Natural killer cell (primary cell): ENCODE measurements around the gene SATB2. TPM values are rescaled to one million over a fixed set of nuclear protein-coding genes. Genes with fewer than 3 reads are reported as not detected.

Source experiments
- ATAC-seq, 3 donors: fragments of 150-1000 bp in 2 of 3; fragments of 200-7000 bp in 1 of 3; cut with Tn5 transposase; 1 replicate in 1 of 3; 2 replicates in 2 of 3; pipeline ENCODE4 v1.10.0; 2021; ENCODE audit warnings: mild to moderate bottlenecking in 2 of 3, moderate library complexity in 2 of 3
- DNase-seq, 2 donors: peaks; one replicate each; pipeline versions ENCODE4 v3.0.0 to v3.0.0-alpha.2; 2013 to 2021; ENCODE audit warnings: mixed read lengths in 1 of 2
- H3K27ac ChIP-seq: one replicate; pipeline ENCODE4 v1.5.1; 2013; ENCODE audit warnings: mild to moderate bottlenecking, low read length
- H3K27me3 ChIP-seq: one replicate; pipeline ENCODE4 v1.6.1; 2013; ENCODE audit warnings: low read length; ENCODE audit not compliant: control insufficient read depth, insufficient read depth
- H3K36me3 ChIP-seq: one replicate; pipeline ENCODE4 v1.6.1; 2013; ENCODE audit warnings: low read length; ENCODE audit not compliant: control insufficient read depth, insufficient read depth
- H3K4me1 ChIP-seq: one replicate; pipeline ENCODE4 v1.6.1; 2013; ENCODE audit warnings: low read length; ENCODE audit not compliant: control insufficient read depth, insufficient read depth
- H3K4me3 ChIP-seq: one replicate; pipeline ENCODE4 v1.5.1; 2013; ENCODE audit warnings: low read length
- H3K9me3 ChIP-seq: one replicate; pipeline ENCODE4 v1.6.1; 2013; ENCODE audit warnings: low read length; ENCODE audit not compliant: control insufficient read depth, insufficient read depth
- H3K27ac Mint-ChIP-seq, 2 donors: one replicate each; pipeline ENCODE4 v1.8.0; 2022; ENCODE audit warnings: mild to moderate bottlenecking in 2 of 2, mixed read lengths in 2 of 2, moderate library complexity in 1 of 2
- H3K27me3 Mint-ChIP-seq, 2 donors: one replicate each; pipeline ENCODE4 v1.8.0; 2022; ENCODE audit warnings: low read depth in 2 of 2, mixed read lengths in 2 of 2
- H3K36me3 Mint-ChIP-seq: one replicate; pipeline ENCODE4 v1.8.0; 2022; ENCODE audit warnings: mixed read lengths
- H3K4me1 Mint-ChIP-seq, 2 donors: one replicate each; pipeline ENCODE4 v1.8.0; 2022; ENCODE audit warnings: mixed read lengths in 2 of 2
- H3K4me3 Mint-ChIP-seq: one replicate; pipeline ENCODE4 v1.8.0; 2022; ENCODE audit warnings: mild to moderate bottlenecking, moderate library complexity, mixed read lengths
- H3K9me3 Mint-ChIP-seq, 2 donors: one replicate each; pipeline ENCODE4 v1.8.0; 2022; ENCODE audit warnings: mixed read lengths in 2 of 2
- WGBS: methylation state at CpG from one replicate; pipeline ENCODE4 v1.1.7; 2013; ENCODE audit warnings: missing lambda C conversion rate; ENCODE audit not compliant: insufficient coverage; 5-methylcytosine and 5-hydroxymethylcytosine counted together
- intact Hi-C: fragments of 100-400 bp; cut with micrococcal nuclease; formaldehyde crosslinking; loops from one replicate; pipeline ENCODE4 v1.14.2; 2022
- total RNA-seq, 4 donors: library from RNA; stranded (reverse); fragments of 120-200 nt in 1 of 4; gene quantifications; one replicate each; pipeline versions ENCODE4 v1.2.3 to v1.2.4, GENCODE V29; 2013 to 2022
- TF ChIP-seq, protein P1 (sequence below): fragments of 200-600 bp; IDR thresholded peaks from one replicate; pipeline ENCODE4 v1.8.0; 2022; ENCODE audit warnings: antibody characterized with exemption

Gene SATB2
- total RNA-seq, 3 donors from 2014 or later (not counting 1 experiment from before 2014, with no cell fraction given), result 0.73 to 2.8 (median 0.79) TPM

DNA sequence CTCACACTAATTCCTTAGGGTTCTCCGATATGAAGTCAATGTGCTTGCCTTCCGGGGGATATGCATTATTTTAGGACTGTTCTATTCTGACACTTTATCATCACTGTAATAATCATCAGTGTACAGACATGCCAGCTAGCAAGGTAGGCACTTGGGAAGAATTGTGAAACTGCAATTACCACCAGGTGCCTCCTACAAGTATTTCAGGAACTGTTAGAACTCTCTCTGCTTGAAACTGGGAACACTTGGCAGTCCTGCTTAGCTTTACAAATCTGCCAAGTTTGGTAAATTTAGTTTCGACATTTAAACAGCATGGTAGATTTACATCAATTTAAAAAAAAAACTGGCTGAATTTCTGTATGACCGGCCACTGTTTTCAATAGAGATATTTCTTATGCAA lies 128.7 kb downstream of the SATB2 start:
- TF ChIP-seq, protein P1, sequence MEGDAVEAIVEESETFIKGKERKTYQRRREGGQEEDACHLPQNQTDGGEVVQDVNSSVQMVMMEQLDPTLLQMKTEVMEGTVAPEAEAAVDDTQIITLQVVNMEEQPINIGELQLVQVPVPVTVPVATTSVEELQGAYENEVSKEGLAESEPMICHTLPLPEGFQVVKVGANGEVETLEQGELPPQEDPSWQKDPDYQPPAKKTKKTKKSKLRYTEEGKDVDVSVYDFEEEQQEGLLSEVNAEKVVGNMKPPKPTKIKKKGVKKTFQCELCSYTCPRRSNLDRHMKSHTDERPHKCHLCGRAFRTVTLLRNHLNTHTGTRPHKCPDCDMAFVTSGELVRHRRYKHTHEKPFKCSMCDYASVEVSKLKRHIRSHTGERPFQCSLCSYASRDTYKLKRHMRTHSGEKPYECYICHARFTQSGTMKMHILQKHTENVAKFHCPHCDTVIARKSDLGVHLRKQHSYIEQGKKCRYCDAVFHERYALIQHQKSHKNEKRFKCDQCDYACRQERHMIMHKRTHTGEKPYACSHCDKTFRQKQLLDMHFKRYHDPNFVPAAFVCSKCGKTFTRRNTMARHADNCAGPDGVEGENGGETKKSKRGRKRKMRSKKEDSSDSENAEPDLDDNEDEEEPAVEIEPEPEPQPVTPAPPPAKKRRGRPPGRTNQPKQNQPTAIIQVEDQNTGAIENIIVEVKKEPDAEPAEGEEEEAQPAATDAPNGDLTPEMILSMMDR, result no peak
- intact Hi-C loops, result no loop called here
- Histone ChIP-seq H3K9me3 (no peaks in the 10 kb centered on the region), H3K27ac (no peak overlapping the region), H3K4me3 (no peak overlapping the region), H3K27me3 (no peaks in the 10 kb centered on the region), H3K4me1 (no peaks in the 10 kb centered on the region), H3K36me3 (no peaks in the 10 kb centered on the region)
- Mint-ChIP-seq H3K9me3 (peaks cover 2 to 3% of the 10 kb centered on the region in 2 donors), H3K4me3 (no peak overlapping the region), H3K27me3 (no peaks in the 10 kb centered on the region), H3K4me1 (no peaks in the 10 kb centered on the region), H3K27ac (no peak overlapping the region), H3K36me3 (peaks cover 4% of the 10 kb centered on the region)
- ATAC-seq (no peak), DNase-seq (no peak)
- WGBS, result 89% methylated on average over 4 of the region's 4 CpGs

DNA sequence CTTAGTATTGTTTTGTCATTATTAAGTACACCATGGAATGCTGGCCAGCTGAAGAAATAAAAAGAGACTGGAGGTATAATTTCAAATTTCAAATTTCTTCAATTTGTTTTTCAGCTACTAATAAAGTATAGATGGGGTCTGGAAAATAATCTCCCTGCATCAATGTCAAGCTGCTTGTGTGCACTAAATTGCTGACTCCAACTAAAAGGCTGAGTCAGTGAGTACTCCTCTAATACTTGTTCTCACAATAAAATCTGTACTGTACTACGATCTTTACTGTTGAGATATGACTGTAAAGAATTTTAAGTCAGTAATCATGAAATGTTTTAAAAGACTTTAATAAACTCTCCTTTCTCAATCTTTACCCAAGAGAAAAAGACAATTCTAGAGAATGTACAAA lies 131.9 kb downstream of the SATB2 start:
- Mint-ChIP-seq H3K27me3 (no peaks in the 10 kb centered on the region), H3K9me3 (peaks cover 0 to 2% of the 10 kb centered on the region in 2 donors), H3K4me3 (no peak overlapping the region), H3K4me1 (no peaks in the 10 kb centered on the region), H3K27ac (no peak overlapping the region), H3K36me3 (no peaks in the 10 kb centered on the region)
- no peak overlapping the region for H3K4me3 ChIP-seq
- ATAC-seq, result no peak
- WGBS, result no CpG with 5 or more reads among the region's 1 CpG
- no peaks in the 10 kb centered on the region for H3K27me3 ChIP-seq
- intact Hi-C loops, result no loop called here
- no peak overlapping the region for H3K27ac ChIP-seq
- no peak for DNase-seq
- no peaks in the 10 kb centered on the region for H3K9me3 ChIP-seq
- TF ChIP-seq, protein P1, result no peak
- no peaks in the 10 kb centered on the region for H3K4me1 ChIP-seq
- no peaks in the 10 kb centered on the region for H3K36me3 ChIP-seq

DNA sequence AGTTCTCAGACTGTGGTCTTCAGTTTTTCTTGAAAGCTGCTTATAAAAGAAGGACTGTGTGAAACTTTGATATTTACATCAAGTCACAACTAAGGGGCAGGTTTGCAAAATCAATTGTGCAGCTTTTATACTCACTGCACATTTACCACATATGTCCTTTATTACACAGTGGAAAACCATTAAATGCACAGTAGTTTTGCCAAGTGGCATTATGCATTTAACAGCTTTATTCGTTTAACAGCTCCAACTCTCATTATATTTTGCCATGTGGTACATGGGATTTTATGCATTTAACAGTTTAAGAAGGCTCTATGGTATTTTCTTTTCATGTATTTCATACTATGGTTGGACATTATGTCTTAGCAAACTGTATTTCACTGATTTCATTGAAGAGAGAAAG lies 135.6 kb downstream of the SATB2 start:
- no peaks in the 10 kb centered on the region for H3K4me1 Mint-ChIP-seq
- Histone ChIP-seq H3K27ac (no peak overlapping the region), H3K27me3 (no peaks in the 10 kb centered on the region), H3K4me3 (no peak overlapping the region), H3K4me1 (no peaks in the 10 kb centered on the region), H3K36me3 (no peaks in the 10 kb centered on the region), H3K9me3 (no peaks in the 10 kb centered on the region)
- H3K4me3 Mint-ChIP-seq, result no peak overlapping the region
- WGBS, result no CpG with 5 or more reads among the region's 1 CpG
- no peak for ATAC-seq
- TF ChIP-seq, protein P1, result no peak
- intact Hi-C loops, result no loop called here
- no peaks in the 10 kb centered on the region for H3K36me3 Mint-ChIP-seq
- peaks cover 2 to 4% of the 10 kb centered on the region in 2 donors for H3K9me3 Mint-ChIP-seq
- no peak for DNase-seq
- no peak overlapping the region for H3K27ac Mint-ChIP-seq
- H3K27me3 Mint-ChIP-seq, result no peaks in the 10 kb centered on the region

DNA sequence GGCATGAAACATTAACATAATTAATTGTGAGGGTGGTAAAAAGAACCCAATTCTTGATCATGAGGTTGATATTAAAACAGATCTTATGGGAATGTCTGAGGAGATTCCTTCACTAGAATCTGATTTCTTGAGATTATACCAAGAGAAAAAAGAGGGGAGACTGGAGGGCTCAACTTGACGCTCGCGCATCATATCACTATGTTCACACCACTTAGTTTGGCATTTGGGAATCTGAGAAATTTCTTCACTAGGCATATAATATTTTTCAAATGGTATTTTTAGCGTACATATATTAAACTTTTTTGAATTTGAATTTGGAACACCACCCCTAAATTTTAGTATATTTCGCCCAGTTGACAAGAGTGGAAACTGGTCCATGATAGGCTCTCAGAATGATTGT lies 140.1 kb downstream of the SATB2 start:
- Mint-ChIP-seq H3K4me3 (no peak overlapping the region), H3K27me3 (no peaks in the 10 kb centered on the region), H3K4me1 (no peaks in the 10 kb centered on the region), H3K9me3 (peaks cover 4 to 5% of the 10 kb centered on the region in 2 donors), H3K36me3 (no peaks in the 10 kb centered on the region), H3K27ac (no peak overlapping the region)
- intact Hi-C loops, result no loop called here
- WGBS, result 100% methylated on average over 1 of the region's 5 CpGs
- Histone ChIP-seq H3K36me3 (no peaks in the 10 kb centered on the region), H3K4me1 (no peaks in the 10 kb centered on the region), H3K27ac (no peak overlapping the region), H3K9me3 (no peaks in the 10 kb centered on the region), H3K27me3 (no peaks in the 10 kb centered on the region), H3K4me3 (no peak overlapping the region)
- ATAC-seq, result no peak
- no peak for DNase-seq
- TF ChIP-seq, protein P1, result no peak
